ENCODE measurements around the gene YARS2. TPM values are rescaled to one million over a fixed set of nuclear protein-coding genes. Genes with fewer than 3 reads are reported as not detected.

Gene YARS2
- total RNA-seq, 1 experiment from 2014 or later, result 41.4 TPM

DNA sequence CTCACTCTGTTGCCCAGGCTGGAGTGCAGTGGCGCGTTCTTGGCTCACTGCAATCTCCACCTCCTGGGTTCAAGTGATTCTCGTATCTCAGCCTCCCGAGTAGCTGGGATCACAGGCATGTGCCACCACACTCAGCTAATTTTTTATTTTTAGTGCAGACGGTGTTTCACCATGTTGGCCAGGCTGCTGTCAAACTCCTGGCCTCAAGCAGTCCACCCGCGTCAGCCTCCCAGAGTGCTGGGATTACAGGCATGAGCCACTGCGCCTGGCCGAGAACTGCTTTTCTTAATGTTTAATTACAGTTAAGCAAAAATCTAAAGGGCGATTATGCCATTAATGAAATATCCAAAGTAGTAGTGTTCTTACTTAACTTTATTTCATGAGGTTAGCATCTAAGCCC lies 13.6 kb downstream of the YARS2 start:
- no peak overlapping the region for H3K23ac ChIP-seq (ENCODE audit: insufficient read length, low read depth, low read length)
- Mint-ChIP-seq H3K27ac (no peak overlapping the region), H3K4me1 (peaks cover 21 to 22% of the 10 kb centered on the region in 2 experiments), H3K9me3 (no peaks in the 10 kb centered on the region), H3K36me3 (ENCODE audit: insufficient read depth in 1 of 3, low read depth in 3 of 3) (peaks cover 33 to 82% (median 78%) of the 10 kb centered on the region in 3 experiments), H3K27me3 (ENCODE audit: low read depth) (no peaks in the 10 kb centered on the region), H3K4me3 (no peak overlapping the region)
- H3K9ac ChIP-seq (ENCODE audit: extremely low read depth, insufficient read length, low read length), result no peak overlapping the region
- H2BK5ac ChIP-seq (ENCODE audit: insufficient read length, low read length), result no peak overlapping the region
- H3K27me3 ChIP-seq (ENCODE audit: insufficient read depth, low read length), result no peaks in the 10 kb centered on the region
- H3K18ac ChIP-seq (ENCODE audit: insufficient read length, low read depth, low read length), result no peak overlapping the region
- no peak overlapping the region for H3K4me2 ChIP-seq (ENCODE audit: insufficient read depth, insufficient read length, low read length)
- no peak overlapping the region for H2AK5ac ChIP-seq (ENCODE audit: insufficient read length, low read length)
- no peak for DNase-seq
- H2AFZ ChIP-seq (ENCODE audit: low read length), result no peak overlapping the region
- WGBS (ENCODE audit: extremely low coverage, insufficient read length, low lambda C conversion rate), result no CpG with 5 or more reads among the region's 10 CpGs
- no peaks in the 10 kb centered on the region for H3K23me2 ChIP-seq (ENCODE audit: insufficient read length, low read depth, low read length, poor library complexity, severe bottlenecking)
- no peak overlapping the region for H2BK20ac ChIP-seq (ENCODE audit: low read depth, low read length, poor library complexity, severe bottlenecking)
- H3K27ac ChIP-seq (ENCODE audit: insufficient read length, low read depth, low read length), result no peak overlapping the region
- TF ChIP-seq, protein P1, sequence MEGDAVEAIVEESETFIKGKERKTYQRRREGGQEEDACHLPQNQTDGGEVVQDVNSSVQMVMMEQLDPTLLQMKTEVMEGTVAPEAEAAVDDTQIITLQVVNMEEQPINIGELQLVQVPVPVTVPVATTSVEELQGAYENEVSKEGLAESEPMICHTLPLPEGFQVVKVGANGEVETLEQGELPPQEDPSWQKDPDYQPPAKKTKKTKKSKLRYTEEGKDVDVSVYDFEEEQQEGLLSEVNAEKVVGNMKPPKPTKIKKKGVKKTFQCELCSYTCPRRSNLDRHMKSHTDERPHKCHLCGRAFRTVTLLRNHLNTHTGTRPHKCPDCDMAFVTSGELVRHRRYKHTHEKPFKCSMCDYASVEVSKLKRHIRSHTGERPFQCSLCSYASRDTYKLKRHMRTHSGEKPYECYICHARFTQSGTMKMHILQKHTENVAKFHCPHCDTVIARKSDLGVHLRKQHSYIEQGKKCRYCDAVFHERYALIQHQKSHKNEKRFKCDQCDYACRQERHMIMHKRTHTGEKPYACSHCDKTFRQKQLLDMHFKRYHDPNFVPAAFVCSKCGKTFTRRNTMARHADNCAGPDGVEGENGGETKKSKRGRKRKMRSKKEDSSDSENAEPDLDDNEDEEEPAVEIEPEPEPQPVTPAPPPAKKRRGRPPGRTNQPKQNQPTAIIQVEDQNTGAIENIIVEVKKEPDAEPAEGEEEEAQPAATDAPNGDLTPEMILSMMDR (conservative IDR thresholded peaks at IDR 0.05), result no peak
- no peaks in the 10 kb centered on the region for H3K4me1 ChIP-seq (ENCODE audit: insufficient read depth, low read length)
- no peak overlapping the region for H2BK120ac ChIP-seq (ENCODE audit: low read depth, low read length, poor library complexity, severe bottlenecking)
- H3T11ph ChIP-seq (ENCODE audit: low read length), result no peak overlapping the region
- H4K5ac ChIP-seq (ENCODE audit: insufficient read length, low read depth, low read length), result no peak overlapping the region
- H4K20me1 ChIP-seq (ENCODE audit: control insufficient read depth, insufficient read depth, insufficient read length), result no peaks in the 10 kb centered on the region
- H3K56ac ChIP-seq (ENCODE audit: insufficient read length, low read depth, low read length), result no peak overlapping the region
- no peaks in the 10 kb centered on the region for H3K79me1 ChIP-seq (ENCODE audit: insufficient read depth, low read depth, low read length, poor library complexity, severe bottlenecking)
- no peaks in the 10 kb centered on the region for H3K9me3 ChIP-seq (ENCODE audit: control insufficient read depth, low read depth, low read length)
- H2BK12ac ChIP-seq (ENCODE audit: insufficient read length, low read depth, low read length), result no peak overlapping the region
- no peak overlapping the region for H4K8ac ChIP-seq (replicated peaks; ENCODE audit: insufficient read length, low read depth, low read length)
- no peak overlapping the region for H3K14ac ChIP-seq (ENCODE audit: insufficient read depth, low read length)
- no peak overlapping the region for H2BK15ac ChIP-seq (ENCODE audit: low read depth, low read length)
- H4K91ac ChIP-seq (ENCODE audit: insufficient read length, low read depth, low read length), result no peak overlapping the region
- no peak overlapping the region for H3K4ac ChIP-seq (ENCODE audit: low read depth, low read length)
- no peaks in the 10 kb centered on the region for H3K79me2 ChIP-seq (ENCODE audit: insufficient read depth, low read length)
